GM18867 (cell line): ENCODE measurements around the gene TAGLN3.

Experiments
- ATAC-seq: cut with Tn5 transposase; IDR thresholded peaks from one replicate; pipeline ENCODE4 v1.9.1; 2021; ENCODE audit warnings: mild to moderate bottlenecking, moderate library complexity; ENCODE audit not compliant: unreplicated experiment

Gene TAGLN3

GRCh38 chr3:111976254-111976653 lies 22.5 kb upstream of the TAGLN3 start:
- no peak for ATAC-seq

- ATAC-seq, result peak; percentile 95
Observed at GRCh38 chr3:111978583-111979433, 19.9 kb upstream of the TAGLN3 start, which contains the start of gene ABHD10. ABHD10 (plus strand) TSS chr3:111979026; CDS start chr3:111979062, 36 bp downstream.

- ATAC-seq, result peak; percentile 45
Observed at GRCh38 chr3:111979434-111980038, 19.2 kb upstream of the TAGLN3 start.

GRCh38 chr3:111980716-111981456 lies 17.8 kb upstream of the TAGLN3 start:
- ATAC-seq, result no peak

- ATAC-seq, result no peak
Observed at GRCh38 chr3:111981457-111981763, 17.3 kb upstream of the TAGLN3 start.

- ATAC-seq, result no peak
Observed at GRCh38 chr3:111984636-111985298, 14.0 kb upstream of the TAGLN3 start.

- ATAC-seq, result no peak
Observed at GRCh38 chr3:111986800-111987199, 11.9 kb upstream of the TAGLN3 start.

GRCh38 chr3:111989061-111989678 lies 9.6 kb upstream of the TAGLN3 start:
- peak; percentile 98 for ATAC-seq

- ATAC-seq, result no peak
Observed at GRCh38 chr3:111993038-111993437, 5.7 kb upstream of the TAGLN3 start.

GRCh38 chr3:111999484-112000324 lies 982 bp downstream of the TAGLN3 start:
- no peak for ATAC-seq

- ATAC-seq, result no peak
Observed at GRCh38 chr3:112000367-112000771, 1.6 kb downstream of the TAGLN3 start.

- no peak for ATAC-seq
Observed at GRCh38 chr3:112000966-112001365, 2.2 kb downstream of the TAGLN3 start.

- ATAC-seq, result no peak
Observed at GRCh38 chr3:112001526-112001925, 2.8 kb downstream of the TAGLN3 start.

- ATAC-seq, result no peak
Observed at GRCh38 chr3:112002096-112002971, 3.6 kb downstream of the TAGLN3 start.

- ATAC-seq, result no peak
Observed at GRCh38 chr3:112003321-112004080, 4.8 kb downstream of the TAGLN3 start.

GRCh38 chr3:112004187-112004586 lies 5.5 kb downstream of the TAGLN3 start:
- ATAC-seq, result no peak

- ATAC-seq, result no peak
Observed at GRCh38 chr3:112004669-112005068, 5.9 kb downstream of the TAGLN3 start.

GRCh38 chr3:112005091-112005672 lies 6.5 kb downstream of the TAGLN3 start:
- no peak for ATAC-seq
